ENCODE measurements around the gene WDR46. TPM values are rescaled to one million over a fixed set of nuclear protein-coding genes. Genes with fewer than 3 reads are reported as not detected.

The WDR46 gene
- total and polyA plus RNA-seq, 2 of the 13 experiments (the other 11 are each of a cell fraction or from before 2014, with no cell fraction given) = 47.4 to 105 TPM

DNA sequence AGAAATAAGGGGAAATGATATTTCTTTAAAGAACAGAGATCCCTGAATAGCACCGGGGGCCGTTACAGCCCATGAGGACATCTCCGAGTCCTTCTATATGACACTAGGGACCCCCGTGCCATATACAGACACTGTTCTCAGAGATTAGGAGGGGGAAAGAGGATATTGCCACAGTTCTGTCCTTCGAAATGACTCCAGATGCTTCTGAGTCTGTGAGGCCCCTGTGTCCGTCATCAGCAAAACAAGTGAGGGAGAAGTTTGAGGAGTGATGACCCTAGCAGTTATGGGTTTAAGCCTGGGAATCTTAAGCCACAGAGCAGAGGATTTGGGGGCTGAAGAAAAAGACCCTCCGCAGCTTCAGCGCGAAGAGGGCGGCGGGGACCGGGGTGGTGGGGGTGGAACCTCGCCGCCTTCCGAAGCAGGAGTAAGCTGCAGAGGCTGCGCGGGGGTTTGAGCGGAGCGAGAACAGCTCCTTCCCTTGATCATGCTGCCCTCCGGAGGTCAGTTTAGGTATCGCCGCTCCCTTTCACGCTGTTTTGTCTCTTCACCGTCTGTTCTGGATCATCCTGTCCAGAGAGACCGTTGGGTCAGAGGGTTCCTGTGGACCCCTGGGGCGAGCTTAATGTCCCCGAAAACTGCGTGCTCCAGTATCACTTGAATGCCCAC is 40.9 kb downstream of the WDR46 start (continued):
- TF ChIP-seq, protein P1, sequence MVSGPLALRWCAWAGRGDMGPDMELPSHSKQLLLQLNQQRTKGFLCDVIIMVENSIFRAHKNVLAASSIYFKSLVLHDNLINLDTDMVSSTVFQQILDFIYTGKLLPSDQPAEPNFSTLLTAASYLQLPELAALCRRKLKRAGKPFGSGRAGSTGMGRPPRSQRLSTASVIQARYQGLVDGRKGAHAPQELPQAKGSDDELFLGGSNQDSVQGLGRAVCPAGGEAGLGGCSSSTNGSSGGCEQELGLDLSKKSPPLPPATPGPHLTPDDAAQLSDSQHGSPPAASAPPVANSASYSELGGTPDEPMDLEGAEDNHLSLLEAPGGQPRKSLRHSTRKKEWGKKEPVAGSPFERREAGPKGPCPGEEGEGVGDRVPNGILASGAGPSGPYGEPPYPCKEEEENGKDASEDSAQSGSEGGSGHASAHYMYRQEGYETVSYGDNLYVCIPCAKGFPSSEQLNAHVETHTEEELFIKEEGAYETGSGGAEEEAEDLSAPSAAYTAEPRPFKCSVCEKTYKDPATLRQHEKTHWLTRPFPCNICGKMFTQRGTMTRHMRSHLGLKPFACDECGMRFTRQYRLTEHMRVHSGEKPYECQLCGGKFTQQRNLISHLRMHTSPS (CRISPR knock-in tag; IDR thresholded peaks at IDR 0.05; ENCODE audit: low read depth) = no peak
- TF ChIP-seq ZNF557 (CRISPR knock-in tag; IDR thresholded peaks at IDR 0.05) = no peak
- TF ChIP-seq NKX3-1 (CRISPR knock-in tag; IDR thresholded peaks at IDR 0.05) = no peak
- no peak for TF ChIP-seq HNRNPL (IDR thresholded peaks at IDR 0.05; ENCODE audit: low read depth, low read length)
- no peak for TF ChIP-seq ZNF629 (CRISPR knock-in tag; conservative IDR thresholded peaks at IDR 0.05)
- TF ChIP-seq ZNF367 (CRISPR knock-in tag; IDR thresholded peaks at IDR 0.05; ENCODE audit: borderline replicate concordance) = no peak
- TF ChIP-seq SIX4 (CRISPR knock-in tag; IDR thresholded peaks at IDR 0.05) = no peak
- TF ChIP-seq ZNF589 (CRISPR knock-in tag; conservative IDR thresholded peaks at IDR 0.05) = no peak
- TF ChIP-seq ZKSCAN8 (CRISPR knock-in tag; IDR thresholded peaks at IDR 0.05; ENCODE audit: borderline replicate concordance) = peak; percentile 65; the same call in 1 of the 2 replicates
- TF ChIP-seq ZFX (CRISPR knock-in tag; IDR thresholded peaks at IDR 0.05; ENCODE audit: low read depth) = no peak
- TF ChIP-seq, protein P2, sequence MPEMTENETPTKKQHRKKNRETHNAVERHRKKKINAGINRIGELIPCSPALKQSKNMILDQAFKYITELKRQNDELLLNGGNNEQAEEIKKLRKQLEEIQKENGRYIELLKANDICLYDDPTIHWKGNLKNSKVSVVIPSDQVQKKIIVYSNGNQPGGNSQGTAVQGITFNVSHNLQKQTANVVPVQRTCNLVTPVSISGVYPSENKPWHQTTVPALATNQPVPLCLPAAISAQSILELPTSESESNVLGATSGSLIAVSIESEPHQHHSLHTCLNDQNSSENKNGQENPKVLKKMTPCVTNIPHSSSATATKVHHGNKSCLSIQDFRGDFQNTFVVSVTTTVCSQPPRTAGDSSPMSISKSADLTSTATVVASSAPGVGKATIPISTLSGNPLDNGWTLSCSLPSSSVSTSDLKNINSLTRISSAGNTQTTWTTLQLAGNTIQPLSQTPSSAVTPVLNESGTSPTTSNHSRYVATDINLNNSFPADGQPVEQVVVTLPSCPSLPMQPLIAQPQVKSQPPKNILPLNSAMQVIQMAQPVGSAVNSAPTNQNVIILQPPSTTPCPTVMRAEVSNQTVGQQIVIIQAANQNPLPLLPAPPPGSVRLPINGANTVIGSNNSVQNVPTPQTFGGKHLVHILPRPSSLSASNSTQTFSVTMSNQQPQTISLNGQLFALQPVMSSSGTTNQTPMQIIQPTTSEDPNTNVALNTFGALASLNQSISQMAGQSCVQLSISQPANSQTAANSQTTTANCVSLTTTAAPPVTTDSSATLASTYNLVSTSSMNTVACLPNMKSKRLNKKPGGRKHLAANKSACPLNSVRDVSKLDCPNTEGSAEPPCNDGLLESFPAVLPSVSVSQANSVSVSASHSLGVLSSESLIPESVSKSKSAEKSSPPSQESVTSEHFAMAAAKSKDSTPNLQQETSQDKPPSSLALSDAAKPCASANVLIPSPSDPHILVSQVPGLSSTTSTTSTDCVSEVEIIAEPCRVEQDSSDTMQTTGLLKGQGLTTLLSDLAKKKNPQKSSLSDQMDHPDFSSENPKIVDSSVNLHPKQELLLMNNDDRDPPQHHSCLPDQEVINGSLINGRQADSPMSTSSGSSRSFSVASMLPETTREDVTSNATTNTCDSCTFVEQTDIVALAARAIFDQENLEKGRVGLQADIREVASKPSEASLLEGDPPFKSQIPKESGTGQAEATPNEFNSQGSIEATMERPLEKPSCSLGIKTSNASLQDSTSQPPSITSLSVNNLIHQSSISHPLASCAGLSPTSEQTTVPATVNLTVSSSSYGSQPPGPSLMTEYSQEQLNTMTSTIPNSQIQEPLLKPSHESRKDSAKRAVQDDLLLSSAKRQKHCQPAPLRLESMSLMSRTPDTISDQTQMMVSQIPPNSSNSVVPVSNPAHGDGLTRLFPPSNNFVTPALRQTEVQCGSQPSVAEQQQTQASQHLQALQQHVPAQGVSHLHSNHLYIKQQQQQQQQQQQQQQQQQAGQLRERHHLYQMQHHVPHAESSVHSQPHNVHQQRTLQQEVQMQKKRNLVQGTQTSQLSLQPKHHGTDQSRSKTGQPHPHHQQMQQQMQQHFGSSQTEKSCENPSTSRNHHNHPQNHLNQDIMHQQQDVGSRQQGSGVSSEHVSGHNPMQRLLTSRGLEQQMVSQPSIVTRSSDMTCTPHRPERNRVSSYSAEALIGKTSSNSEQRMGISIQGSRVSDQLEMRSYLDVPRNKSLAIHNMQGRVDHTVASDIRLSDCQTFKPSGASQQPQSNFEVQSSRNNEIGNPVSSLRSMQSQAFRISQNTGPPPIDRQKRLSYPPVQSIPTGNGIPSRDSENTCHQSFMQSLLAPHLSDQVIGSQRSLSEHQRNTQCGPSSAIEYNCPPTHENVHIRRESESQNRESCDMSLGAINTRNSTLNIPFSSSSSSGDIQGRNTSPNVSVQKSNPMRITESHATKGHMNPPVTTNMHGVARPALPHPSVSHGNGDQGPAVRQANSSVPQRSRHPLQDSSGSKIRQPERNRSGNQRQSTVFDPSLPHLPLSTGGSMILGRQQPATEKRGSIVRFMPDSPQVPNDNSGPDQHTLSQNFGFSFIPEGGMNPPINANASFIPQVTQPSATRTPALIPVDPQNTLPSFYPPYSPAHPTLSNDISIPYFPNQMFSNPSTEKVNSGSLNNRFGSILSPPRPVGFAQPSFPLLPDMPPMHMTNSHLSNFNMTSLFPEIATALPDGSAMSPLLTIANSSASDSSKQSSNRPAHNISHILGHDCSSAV (CRISPR knock-in tag; IDR thresholded peaks at IDR 0.05; ENCODE audit: borderline replicate concordance) = no peak
- TF ChIP-seq ZEB1 (IDR thresholded peaks at IDR 0.05; ENCODE audit: insufficient replicate concordance, low read depth) = no peak
- TF ChIP-seq THAP11 (CRISPR knock-in tag; IDR thresholded peaks at IDR 0.05) = peak; percentile 36; the same call in 1 of the 2 replicates
- TF ChIP-seq, protein P3, sequence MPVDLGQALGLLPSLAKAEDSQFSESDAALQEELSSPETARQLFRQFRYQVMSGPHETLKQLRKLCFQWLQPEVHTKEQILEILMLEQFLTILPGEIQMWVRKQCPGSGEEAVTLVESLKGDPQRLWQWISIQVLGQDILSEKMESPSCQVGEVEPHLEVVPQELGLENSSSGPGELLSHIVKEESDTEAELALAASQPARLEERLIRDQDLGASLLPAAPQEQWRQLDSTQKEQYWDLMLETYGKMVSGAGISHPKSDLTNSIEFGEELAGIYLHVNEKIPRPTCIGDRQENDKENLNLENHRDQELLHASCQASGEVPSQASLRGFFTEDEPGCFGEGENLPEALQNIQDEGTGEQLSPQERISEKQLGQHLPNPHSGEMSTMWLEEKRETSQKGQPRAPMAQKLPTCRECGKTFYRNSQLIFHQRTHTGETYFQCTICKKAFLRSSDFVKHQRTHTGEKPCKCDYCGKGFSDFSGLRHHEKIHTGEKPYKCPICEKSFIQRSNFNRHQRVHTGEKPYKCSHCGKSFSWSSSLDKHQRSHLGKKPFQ (CRISPR knock-in tag; IDR thresholded peaks at IDR 0.05; ENCODE audit: insufficient replicate concordance) = no peak
- TF ChIP-seq, protein P4, sequence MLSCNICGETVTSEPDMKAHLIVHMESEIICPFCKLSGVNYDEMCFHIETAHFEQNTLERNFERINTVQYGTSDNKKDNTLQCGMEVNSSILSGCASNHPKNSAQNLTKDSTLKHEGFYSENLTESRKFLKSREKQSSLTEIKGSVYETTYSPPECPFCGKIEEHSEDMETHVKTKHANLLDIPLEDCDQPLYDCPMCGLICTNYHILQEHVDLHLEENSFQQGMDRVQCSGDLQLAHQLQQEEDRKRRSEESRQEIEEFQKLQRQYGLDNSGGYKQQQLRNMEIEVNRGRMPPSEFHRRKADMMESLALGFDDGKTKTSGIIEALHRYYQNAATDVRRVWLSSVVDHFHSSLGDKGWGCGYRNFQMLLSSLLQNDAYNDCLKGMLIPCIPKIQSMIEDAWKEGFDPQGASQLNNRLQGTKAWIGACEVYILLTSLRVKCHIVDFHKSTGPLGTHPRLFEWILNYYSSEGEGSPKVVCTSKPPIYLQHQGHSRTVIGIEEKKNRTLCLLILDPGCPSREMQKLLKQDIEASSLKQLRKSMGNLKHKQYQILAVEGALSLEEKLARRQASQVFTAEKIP (CRISPR knock-in tag; IDR thresholded peaks at IDR 0.05; ENCODE audit: borderline replicate concordance) = no peak
- TF ChIP-seq CBX1 (IDR thresholded peaks at IDR 0.05; ENCODE audit: low read depth) = no peak
